KOPT-K1 (cell line): ENCODE results near the gene IGSF3.

Source experiments
- H3K27ac ChIP-seq: fragments of 200-600 bp; sonication (generic); 2 replicates; pipeline ENCODE4 v1.5.1; 2016; ENCODE audit warnings: antibody characterized with exemption, mild to moderate bottlenecking, low read depth, low read length; ENCODE audit not compliant: poor library complexity, severe bottlenecking
- H3K36me3 ChIP-seq: fragments of 200-600 bp; sonication (generic); 2 replicates; pipeline ENCODE4 v1.5.1; 2017; ENCODE audit warnings: antibody characterized with exemption, mild to moderate bottlenecking, low read length, moderate library complexity; ENCODE audit not compliant: insufficient read depth
- H3K9me3 ChIP-seq: fragments of 200-600 bp; sonication (generic); 2 replicates; pipeline ENCODE4 v1.5.1; 2017; ENCODE audit warnings: antibody characterized with exemption, low read length, mild to moderate bottlenecking; ENCODE audit not compliant: insufficient read depth, poor library complexity, severe bottlenecking

The IGSF3 gene

GRCh38 chr1:116694524-116694923, 27.0 kb upstream of the IGSF3 start:
- no peak overlapping the region for H3K27ac ChIP-seq
- H3K36me3 ChIP-seq = no peaks in the 10 kb centered on the region

GRCh38 chr1:116693759-116694480, 26.4 kb upstream of the IGSF3 start:
- H3K9me3 ChIP-seq = no peaks in the 10 kb centered on the region
- H3K27ac ChIP-seq = no peak overlapping the region
- H3K36me3 ChIP-seq = no peaks in the 10 kb centered on the region

More at GRCh38 chr1:116694524-116694923, 27.0 kb upstream of the IGSF3 start:
- H3K9me3 ChIP-seq = no peaks in the 10 kb centered on the region

GRCh38 chr1:116692879-116693278, 25.3 kb upstream of the IGSF3 start:
- Histone ChIP-seq H3K9me3 (no peaks in the 10 kb centered on the region), H3K36me3 (no peaks in the 10 kb centered on the region), H3K27ac (no peak overlapping the region)

GRCh38 chr1:116690849-116691406, 23.4 kb upstream of the IGSF3 start:
- Histone ChIP-seq H3K27ac (no peak overlapping the region), H3K36me3 (no peaks in the 10 kb centered on the region), H3K9me3 (no peaks in the 10 kb centered on the region)

- Histone ChIP-seq H3K36me3 (no peaks in the 10 kb centered on the region), H3K9me3 (no peaks in the 10 kb centered on the region), H3K27ac (no peak overlapping the region)
Observed at GRCh38 chr1:116690396-116690848, 22.9 kb upstream of the IGSF3 start.

- no peak overlapping the region for H3K27ac ChIP-seq
- no peaks in the 10 kb centered on the region for H3K36me3 ChIP-seq
- no peaks in the 10 kb centered on the region for H3K9me3 ChIP-seq
Observed at GRCh38 chr1:116686723-116687352, 19.3 kb upstream of the IGSF3 start.

GRCh38 chr1:116686175-116686574, 18.6 kb upstream of the IGSF3 start:
- Histone ChIP-seq H3K27ac (no peak overlapping the region), H3K36me3 (no peaks in the 10 kb centered on the region), H3K9me3 (no peaks in the 10 kb centered on the region)

- H3K27ac ChIP-seq = no peak overlapping the region
- H3K9me3 ChIP-seq = no peaks in the 10 kb centered on the region
- H3K36me3 ChIP-seq = no peaks in the 10 kb centered on the region
Observed at GRCh38 chr1:116684575-116684974, 17.0 kb upstream of the IGSF3 start.

GRCh38 chr1:116682641-116683221, 15.2 kb upstream of the IGSF3 start:
- no peaks in the 10 kb centered on the region for H3K36me3 ChIP-seq
- H3K9me3 ChIP-seq = no peaks in the 10 kb centered on the region
- no peak overlapping the region for H3K27ac ChIP-seq

- H3K27ac ChIP-seq = no peak overlapping the region
- H3K9me3 ChIP-seq = no peaks in the 10 kb centered on the region
- no peaks in the 10 kb centered on the region for H3K36me3 ChIP-seq
Observed at GRCh38 chr1:116681343-116681899, 13.9 kb upstream of the IGSF3 start.

GRCh38 chr1:116680752-116681151, 13.2 kb upstream of the IGSF3 start:
- H3K9me3 ChIP-seq = no peaks in the 10 kb centered on the region
- H3K27ac ChIP-seq = no peak overlapping the region
- no peaks in the 10 kb centered on the region for H3K36me3 ChIP-seq

GRCh38 chr1:116679828-116680628, 12.5 kb upstream of the IGSF3 start:
- H3K36me3 ChIP-seq = no peaks in the 10 kb centered on the region
- no peak overlapping the region for H3K27ac ChIP-seq
- H3K9me3 ChIP-seq = no peaks in the 10 kb centered on the region

- Histone ChIP-seq H3K36me3 (no peaks in the 10 kb centered on the region), H3K27ac (no peak overlapping the region), H3K9me3 (no peaks in the 10 kb centered on the region)
Observed at GRCh38 chr1:116679091-116679827, 11.7 kb upstream of the IGSF3 start.

GRCh38 chr1:116678732-116679090, 11.2 kb upstream of the IGSF3 start:
- Histone ChIP-seq H3K36me3 (no peaks in the 10 kb centered on the region), H3K27ac (no peak overlapping the region), H3K9me3 (no peaks in the 10 kb centered on the region)
